ENCODE data around the gene PRPF18.
"Not testable (repeated sequence)": the region's sequence is repeated elsewhere in the genome, so short reads cannot be mapped to it uniquely, and the experiment has no call there.

Gene PRPF18

GRCh38 chr10:13586676-13587355 is at the start of gene PRPF18:
TSS of gene PRPF18 (plus strand) at chr10:13586965. CDS start at chr10:13587087, 122 bp downstream.
- peak; percentile 98 for DNase-seq

GRCh38 chr10:13537985-13538384 is 48.8 kb upstream of the PRPF18 start:
- not testable (repeated sequence) for DNase-seq

GRCh38 chr10:13542533-13542932 is 44.2 kb upstream of the PRPF18 start:
- DNase-seq, result no peak

- no peak for DNase-seq
Observed at GRCh38 chr10:13550802-13551201, 36.0 kb upstream of the PRPF18 start.

GRCh38 chr10:13555884-13556510 is 30.8 kb upstream of the PRPF18 start:
- DNase-seq, result no peak

- no peak for DNase-seq
Observed at GRCh38 chr10:13559124-13559700, 27.6 kb upstream of the PRPF18 start.

- no peak for DNase-seq
Observed at GRCh38 chr10:13560597-13560996, 26.2 kb upstream of the PRPF18 start.

- DNase-seq, result no peak
Observed at GRCh38 chr10:13563481-13564445, 23.0 kb upstream of the PRPF18 start.

GRCh38 chr10:13564576-13564975 is 22.2 kb upstream of the PRPF18 start:
- no peak for DNase-seq

- DNase-seq, result peak; percentile 67 to 75
Observed at GRCh38 chr10:13567030-13567429, 19.7 kb upstream of the PRPF18 start.

GRCh38 chr10:13571541-13571940 is 15.2 kb upstream of the PRPF18 start:
- no peak for DNase-seq

- DNase-seq, result no peak
Observed at GRCh38 chr10:13573960-13574359, 12.8 kb upstream of the PRPF18 start.

GRCh38 chr10:13585195-13585751 is 1.5 kb upstream of the PRPF18 start:
- DNase-seq, result no peak

- DNase-seq, result no peak
Observed at GRCh38 chr10:13585943-13586342, 822 bp upstream of the PRPF18 start.

- DNase-seq, result no peak
Observed at GRCh38 chr10:13587391-13587790, 626 bp downstream of the PRPF18 start.

GRCh38 chr10:13589316-13589715 is 2.6 kb downstream of the PRPF18 start:
- peak; percentile 19 to 27 for DNase-seq

GRCh38 chr10:13590886-13591285 is 4.1 kb downstream of the PRPF18 start:
- DNase-seq, result no peak

- no peak for DNase-seq
Observed at GRCh38 chr10:13592306-13592705, 5.5 kb downstream of the PRPF18 start.

- no peak for DNase-seq
Observed at GRCh38 chr10:13593535-13593934, 6.8 kb downstream of the PRPF18 start.

GRCh38 chr10:13594641-13595040 is 7.9 kb downstream of the PRPF18 start:
- no peak for DNase-seq

GRCh38 chr10:13597909-13598308 is 11.1 kb downstream of the PRPF18 start:
- no peak for DNase-seq

- no peak for DNase-seq
Observed at GRCh38 chr10:13604357-13605040, 17.7 kb downstream of the PRPF18 start.
